ENCODE measurements around the gene HIPK3. TPM values are rescaled to one million over a fixed set of nuclear protein-coding genes. Genes with fewer than 3 reads are reported as not detected.

Gene HIPK3
- total and polyA plus RNA-seq, 11 donors: 26.3 to 298 (median 250) TPM

- Histone ChIP-seq H3K9me3 (peaks cover 0 to 19% (median 0%) of the 10 kb centered on the region in 12 donors), H3K27me3 (peaks cover 0 to 7% (median 0%) of the 10 kb centered on the region in 9 donors), H3K36me3 (no peaks in the 10 kb centered on the region), H3K4me3 (no peak overlapping the region), H3K4me1 (no peaks in the 10 kb centered on the region), H3K27ac (no peak overlapping the region)
- ATAC-seq (no peak), DNase-seq (no peak)
- intact Hi-C loops (cut with DNase I): no loop called here
- WGBS, 4 donors: 77 to 87% (median 85%) methylated on average over 8 of the region's 8 CpGs
- TF ChIP-seq POLR2A (IDR thresholded peaks at IDR 0.05): no peak
- no peak for TF ChIP-seq CTCF (IDR thresholded peaks at IDR 0.05)
Observed at GRCh38 chr11:33383075-33383919, 126.1 kb downstream of the HIPK3 start.

GRCh38 chr11:33383920-33384209 is 126.7 kb downstream of the HIPK3 start:
- intact Hi-C loops (cut with DNase I): no loop called here
- Histone ChIP-seq H3K4me3 (no peak overlapping the region), H3K36me3 (no peaks in the 10 kb centered on the region), H3K27me3 (peaks cover 0 to 7% (median 0%) of the 10 kb centered on the region in 9 donors), H3K4me1 (no peaks in the 10 kb centered on the region), H3K27ac (no peak overlapping the region), H3K9me3 (peaks cover 0 to 19% (median 0%) of the 10 kb centered on the region in 12 donors)
- ATAC-seq (no peak), DNase-seq (no peak)
- no peak for TF ChIP-seq CTCF (IDR thresholded peaks at IDR 0.05)
- no peak for TF ChIP-seq POLR2A (IDR thresholded peaks at IDR 0.05)
- WGBS, 4 donors: 86 to 94% (median 92%) methylated on average over 1 of the region's 1 CpG

DNA sequence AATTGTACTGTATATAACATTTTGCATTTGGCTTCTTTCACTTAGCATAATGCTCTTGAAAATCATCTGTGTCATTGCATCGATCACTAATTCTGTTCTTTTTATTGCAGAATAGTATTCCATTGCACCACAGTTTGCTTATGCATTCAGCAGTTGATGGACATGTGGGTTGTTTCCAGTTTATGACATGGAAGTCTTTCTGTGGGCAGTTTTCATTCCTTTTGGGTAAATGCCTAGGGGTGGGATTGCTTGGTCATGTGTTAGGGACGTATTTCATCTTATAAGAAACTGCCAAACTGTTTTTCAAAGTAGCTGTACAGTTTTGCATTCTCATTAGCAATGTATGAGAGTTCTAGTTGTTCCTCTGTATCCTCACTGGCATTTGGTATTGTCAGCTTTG is 127.0 kb downstream of the HIPK3 start:
- TF ChIP-seq CTCF (IDR thresholded peaks at IDR 0.05) (no peak), POLR2A (IDR thresholded peaks at IDR 0.05) (no peak)
- no peak overlapping the region for H3K4me3 ChIP-seq
- intact Hi-C loops (cut with DNase I): no loop called here
- DNase-seq (no peak), ATAC-seq (no peak)
- no peak overlapping the region for H3K27ac ChIP-seq
- H3K36me3 ChIP-seq: no peaks in the 10 kb centered on the region
- 83 to 88% (median 85%) methylated on average over 2 of the region's 2 CpGs for WGBS, 4 donors
- H3K9me3 ChIP-seq: peaks cover 0 to 19% (median 0%) of the 10 kb centered on the region in 12 donors
- no peaks in the 10 kb centered on the region for H3K4me1 ChIP-seq
- H3K27me3 ChIP-seq: peaks cover 0 to 7% (median 0%) of the 10 kb centered on the region in 9 donors

- Histone ChIP-seq H3K36me3 (no peaks in the 10 kb centered on the region), H3K4me1 (no peaks in the 10 kb centered on the region), H3K4me3 (no peak overlapping the region), H3K27me3 (no peaks in the 10 kb centered on the region), H3K27ac (peak overlapping the region in 1 of 12 donors; percentile 71), H3K9me3 (peaks cover 0 to 19% (median 0%) of the 10 kb centered on the region in 12 donors)
- intact Hi-C loops (cut with DNase I): no loop called here
- no peak for ATAC-seq
- TF ChIP-seq CTCF (IDR thresholded peaks at IDR 0.05) (no peak), POLR2A (IDR thresholded peaks at IDR 0.05) (no peak)
- no peak for DNase-seq
- WGBS, 4 donors: 53 to 67% (median 55%) methylated on average over 3 of the region's 3 CpGs
Observed at GRCh38 chr11:33387581-33387980, 130.4 kb downstream of the HIPK3 start.

Data from heart left ventricle (tissue), 16 donors.